ENCODE results near the gene HSPA12B.

HSPA12B gene

DNA sequence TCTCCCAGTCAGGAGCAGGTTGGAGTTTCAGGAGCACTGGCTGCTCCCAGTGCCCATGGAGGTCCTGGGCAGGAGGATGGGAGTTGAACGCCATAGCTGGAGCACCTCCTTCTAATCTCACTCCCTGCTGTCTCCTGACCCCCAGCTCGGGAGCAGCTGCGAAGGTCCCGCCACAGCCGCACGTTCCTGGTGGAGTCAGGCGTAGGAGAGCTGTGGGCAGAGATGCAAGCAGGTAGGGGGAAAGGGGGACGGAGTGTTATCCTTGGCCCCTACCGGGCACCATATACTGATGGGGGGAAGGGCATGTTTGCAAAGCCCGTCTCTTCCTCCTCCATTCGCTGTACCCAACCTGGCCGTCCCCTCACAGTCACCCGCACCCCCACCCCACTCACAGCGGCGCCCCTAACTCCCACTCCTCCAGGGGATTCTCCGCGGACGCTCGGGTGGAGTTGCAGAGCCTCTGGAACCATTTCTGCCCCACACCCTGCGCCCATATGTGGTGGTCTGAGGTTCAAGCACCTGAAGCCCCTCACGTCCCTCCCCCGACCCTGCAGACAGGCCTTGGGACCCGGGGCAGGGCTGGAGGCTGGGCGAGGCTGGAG, 16.7 kb downstream of the HSPA12B start:
- no peak for ATAC-seq
- TF ChIP-seq POU6F1 (CRISPR knock-in tag; IDR thresholded peaks at IDR 0.05; ENCODE audit: borderline replicate concordance, low read depth), result no peak
- TF ChIP-seq RARB (CRISPR knock-in tag; IDR thresholded peaks at IDR 0.05), result no peak
- TF ChIP-seq ZNF8 (CRISPR knock-in tag; IDR thresholded peaks at IDR 0.05), result no peak
- TF ChIP-seq OSR1 (CRISPR knock-in tag; IDR thresholded peaks at IDR 0.05), result no peak
- TF ChIP-seq, protein P1, sequence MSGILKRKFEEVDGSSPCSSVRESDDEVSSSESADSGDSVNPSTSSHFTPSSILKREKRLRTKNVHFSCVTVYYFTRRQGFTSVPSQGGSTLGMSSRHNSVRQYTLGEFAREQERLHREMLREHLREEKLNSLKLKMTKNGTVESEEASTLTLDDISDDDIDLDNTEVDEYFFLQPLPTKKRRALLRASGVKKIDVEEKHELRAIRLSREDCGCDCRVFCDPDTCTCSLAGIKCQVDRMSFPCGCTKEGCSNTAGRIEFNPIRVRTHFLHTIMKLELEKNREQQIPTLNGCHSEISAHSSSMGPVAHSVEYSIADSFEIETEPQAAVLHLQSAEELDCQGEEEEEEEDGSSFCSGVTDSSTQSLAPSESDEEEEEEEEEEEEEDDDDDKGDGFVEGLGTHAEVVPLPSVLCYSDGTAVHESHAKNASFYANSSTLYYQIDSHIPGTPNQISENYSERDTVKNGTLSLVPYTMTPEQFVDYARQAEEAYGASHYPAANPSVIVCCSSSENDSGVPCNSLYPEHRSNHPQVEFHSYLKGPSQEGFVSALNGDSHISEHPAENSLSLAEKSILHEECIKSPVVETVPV (CRISPR knock-in tag; IDR thresholded peaks at IDR 0.05), result no peak
- no peak for TF ChIP-seq ESRRG (CRISPR knock-in tag; IDR thresholded peaks at IDR 0.05)
- no peak for TF ChIP-seq ZFP3 (CRISPR knock-in tag; IDR thresholded peaks at IDR 0.05)
- no peak for TF ChIP-seq TCF4 (CRISPR knock-in tag; IDR thresholded peaks at IDR 0.05; ENCODE audit: borderline replicate concordance)
- no peak for TF ChIP-seq SNAI2 (CRISPR knock-in tag; IDR thresholded peaks at IDR 0.05)
- TF ChIP-seq TOX (CRISPR knock-in tag; IDR thresholded peaks at IDR 0.05; ENCODE audit: borderline replicate concordance), result no peak
- no peak for TF ChIP-seq ZNF565 (CRISPR knock-in tag; conservative IDR thresholded peaks at IDR 0.05; ENCODE audit: low read depth)
- TF ChIP-seq PPARA (CRISPR knock-in tag; IDR thresholded peaks at IDR 0.05; ENCODE audit: borderline replicate concordance), result no peak
- TF ChIP-seq ZNF70 (CRISPR knock-in tag; IDR thresholded peaks at IDR 0.05), result no peak
- no peak for TF ChIP-seq ZFP30 (CRISPR knock-in tag; IDR thresholded peaks at IDR 0.05)
- TF ChIP-seq, protein P2, sequence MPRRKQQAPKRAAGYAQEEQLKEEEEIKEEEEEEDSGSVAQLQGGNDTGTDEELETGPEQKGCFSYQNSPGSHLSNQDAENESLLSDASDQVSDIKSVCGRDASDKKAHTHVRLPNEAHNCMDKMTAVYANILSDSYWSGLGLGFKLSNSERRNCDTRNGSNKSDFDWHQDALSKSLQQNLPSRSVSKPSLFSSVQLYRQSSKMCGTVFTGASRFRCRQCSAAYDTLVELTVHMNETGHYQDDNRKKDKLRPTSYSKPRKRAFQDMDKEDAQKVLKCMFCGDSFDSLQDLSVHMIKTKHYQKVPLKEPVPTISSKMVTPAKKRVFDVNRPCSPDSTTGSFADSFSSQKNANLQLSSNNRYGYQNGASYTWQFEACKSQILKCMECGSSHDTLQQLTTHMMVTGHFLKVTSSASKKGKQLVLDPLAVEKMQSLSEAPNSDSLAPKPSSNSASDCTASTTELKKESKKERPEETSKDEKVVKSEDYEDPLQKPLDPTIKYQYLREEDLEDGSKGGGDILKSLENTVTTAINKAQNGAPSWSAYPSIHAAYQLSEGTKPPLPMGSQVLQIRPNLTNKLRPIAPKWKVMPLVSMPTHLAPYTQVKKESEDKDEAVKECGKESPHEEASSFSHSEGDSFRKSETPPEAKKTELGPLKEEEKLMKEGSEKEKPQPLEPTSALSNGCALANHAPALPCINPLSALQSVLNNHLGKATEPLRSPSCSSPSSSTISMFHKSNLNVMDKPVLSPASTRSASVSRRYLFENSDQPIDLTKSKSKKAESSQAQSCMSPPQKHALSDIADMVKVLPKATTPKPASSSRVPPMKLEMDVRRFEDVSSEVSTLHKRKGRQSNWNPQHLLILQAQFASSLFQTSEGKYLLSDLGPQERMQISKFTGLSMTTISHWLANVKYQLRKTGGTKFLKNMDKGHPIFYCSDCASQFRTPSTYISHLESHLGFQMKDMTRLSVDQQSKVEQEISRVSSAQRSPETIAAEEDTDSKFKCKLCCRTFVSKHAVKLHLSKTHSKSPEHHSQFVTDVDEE (CRISPR knock-in tag; IDR thresholded peaks at IDR 0.05), result no peak
- TF ChIP-seq ARNTL (CRISPR knock-in tag; IDR thresholded peaks at IDR 0.05; ENCODE audit: borderline replicate concordance, low read depth), result no peak

GRCh38 chr20:3749689-3750531, 17.4 kb downstream of the HSPA12B start:
- TF ChIP-seq ESRRG (CRISPR knock-in tag; IDR thresholded peaks at IDR 0.05), result no peak
- TF ChIP-seq PPARA (CRISPR knock-in tag; IDR thresholded peaks at IDR 0.05; ENCODE audit: borderline replicate concordance), result no peak
- no peak for TF ChIP-seq CREB5 (CRISPR knock-in tag; IDR thresholded peaks at IDR 0.05; ENCODE audit: low read depth)
- no peak for TF ChIP-seq ZFP30 (CRISPR knock-in tag; IDR thresholded peaks at IDR 0.05)
- TF ChIP-seq SNAI2 (CRISPR knock-in tag; IDR thresholded peaks at IDR 0.05), result no peak
- no peak for TF ChIP-seq TCF4 (CRISPR knock-in tag; IDR thresholded peaks at IDR 0.05; ENCODE audit: borderline replicate concordance)
- peak; percentile 87 for ATAC-seq

DNA sequence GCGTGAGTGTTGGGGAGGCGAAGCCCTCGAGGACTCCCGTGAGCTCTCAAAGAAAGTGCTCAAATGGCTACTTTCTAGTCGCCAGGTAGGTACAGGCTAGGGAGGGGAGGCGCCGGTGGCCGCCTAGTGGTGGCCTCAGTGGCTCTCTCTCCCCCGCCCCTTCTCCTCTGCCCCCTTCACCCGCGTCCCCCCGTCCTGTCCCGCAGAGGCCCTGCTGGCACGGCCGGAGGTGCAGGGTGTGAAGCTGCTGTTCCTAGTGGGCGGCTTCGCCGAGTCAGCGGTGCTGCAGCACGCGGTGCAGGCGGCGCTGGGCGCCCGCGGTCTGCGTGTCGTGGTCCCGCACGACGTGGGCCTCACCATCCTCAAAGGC, 18.8 kb downstream of the HSPA12B start:
- TF ChIP-seq PPARA (CRISPR knock-in tag; IDR thresholded peaks at IDR 0.05; ENCODE audit: borderline replicate concordance), result no peak
- no peak for TF ChIP-seq SNAI2 (CRISPR knock-in tag; IDR thresholded peaks at IDR 0.05)
- TF ChIP-seq OSR1 (CRISPR knock-in tag; IDR thresholded peaks at IDR 0.05), result no peak
- TF ChIP-seq ZNF70 (CRISPR knock-in tag; IDR thresholded peaks at IDR 0.05), result no peak
- TF ChIP-seq ZC3H10 (CRISPR knock-in tag; IDR thresholded peaks at IDR 0.05), result no peak
- no peak for TF ChIP-seq TCF4 (CRISPR knock-in tag; IDR thresholded peaks at IDR 0.05; ENCODE audit: borderline replicate concordance)
- TF ChIP-seq TOX (CRISPR knock-in tag; IDR thresholded peaks at IDR 0.05; ENCODE audit: borderline replicate concordance), result no peak
- TF ChIP-seq PATZ1 (CRISPR knock-in tag; IDR thresholded peaks at IDR 0.05; ENCODE audit: borderline replicate concordance), result no peak
- TF ChIP-seq CSDC2 (CRISPR knock-in tag; IDR thresholded peaks at IDR 0.05), result no peak
- TF ChIP-seq ZNF565 (CRISPR knock-in tag; conservative IDR thresholded peaks at IDR 0.05; ENCODE audit: low read depth), result no peak
- ATAC-seq, result no peak

Measured in SK-N-SH treated with all-trans-retinoic acid at 6 μM for 48 hours (cell line).